NCI-H82 treated with DMSO at 0.1 percent for 48 hours (cell line): Measurements from ENCODE around the gene ZNF770.
A peak's percentile ranks its signal among the peaks of the same experiment; 100 is the strongest.
"Not testable (repeated sequence)": the region's sequence is repeated elsewhere in the genome, so short reads cannot be mapped to it uniquely, and the experiment has no call there.

Experiments used
- DNase-seq: peaks from one replicate; lab custom pipeline; 2025; ENCODE audit not compliant: unreplicated experiment; lab: John Stamatoyannopoulos, UW

The ZNF770 gene

DNA sequence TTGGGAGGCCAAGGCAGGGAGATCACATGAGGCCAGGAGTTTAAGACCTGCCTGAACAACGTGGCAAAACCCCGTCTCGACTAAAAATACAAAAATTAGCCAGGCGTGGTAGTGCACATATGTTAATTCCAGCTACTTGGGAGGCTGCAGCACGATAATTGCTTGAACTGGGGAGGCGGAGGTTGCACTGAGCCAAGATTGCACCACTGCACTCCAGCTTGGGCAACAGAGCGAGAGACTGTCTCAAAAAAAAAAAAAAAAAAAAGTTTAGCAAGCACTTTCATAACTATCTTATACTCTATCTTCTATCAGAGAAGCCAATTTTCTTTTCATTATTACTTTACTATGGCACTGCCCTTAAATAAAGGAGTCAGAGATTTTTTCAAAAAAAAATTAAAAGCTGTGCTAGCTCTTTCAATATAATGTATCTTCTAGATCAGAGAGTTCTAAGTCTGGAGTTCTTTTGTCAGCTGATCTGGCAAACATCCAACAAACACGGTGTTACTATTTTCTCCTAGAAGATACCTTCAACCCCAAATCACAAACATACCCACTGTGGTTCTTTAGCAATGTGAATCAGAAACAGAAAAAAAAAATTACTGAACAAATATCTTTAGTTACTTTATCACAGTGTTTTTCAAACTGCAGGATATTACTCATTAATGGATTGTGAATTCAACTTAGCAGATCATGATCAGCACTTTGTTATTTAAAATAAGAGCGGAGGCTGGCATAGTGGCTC lies 3.0 kb downstream of the ZNF770 start:
- no peak for DNase-seq

DNA sequence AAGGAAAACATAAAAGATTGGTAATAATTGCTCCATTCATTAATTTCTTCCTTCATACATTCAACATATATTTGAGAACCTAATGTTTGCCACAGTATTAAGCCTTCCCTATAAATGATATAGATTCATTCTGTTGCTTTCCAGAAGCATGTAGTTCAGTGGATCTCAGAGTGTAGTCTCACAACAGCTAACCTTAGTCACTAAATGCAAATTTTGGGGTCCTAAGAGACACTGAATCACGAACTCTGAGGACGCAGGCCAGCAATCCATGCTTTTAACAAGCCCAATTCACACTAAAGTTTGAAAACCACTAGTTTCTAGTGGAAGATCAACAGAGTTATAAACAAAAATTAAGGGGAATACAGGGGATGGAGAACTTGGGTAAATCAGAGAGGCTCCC lies 11.3 kb downstream of the ZNF770 start:
- no peak for DNase-seq

- DNase-seq: no peak
Measured at GRCh38 chr15:34976073-34976472, 12.0 kb downstream of the ZNF770 start.

- DNase-seq: no peak
Measured at GRCh38 chr15:34973512-34973911, 14.6 kb downstream of the ZNF770 start.

DNA sequence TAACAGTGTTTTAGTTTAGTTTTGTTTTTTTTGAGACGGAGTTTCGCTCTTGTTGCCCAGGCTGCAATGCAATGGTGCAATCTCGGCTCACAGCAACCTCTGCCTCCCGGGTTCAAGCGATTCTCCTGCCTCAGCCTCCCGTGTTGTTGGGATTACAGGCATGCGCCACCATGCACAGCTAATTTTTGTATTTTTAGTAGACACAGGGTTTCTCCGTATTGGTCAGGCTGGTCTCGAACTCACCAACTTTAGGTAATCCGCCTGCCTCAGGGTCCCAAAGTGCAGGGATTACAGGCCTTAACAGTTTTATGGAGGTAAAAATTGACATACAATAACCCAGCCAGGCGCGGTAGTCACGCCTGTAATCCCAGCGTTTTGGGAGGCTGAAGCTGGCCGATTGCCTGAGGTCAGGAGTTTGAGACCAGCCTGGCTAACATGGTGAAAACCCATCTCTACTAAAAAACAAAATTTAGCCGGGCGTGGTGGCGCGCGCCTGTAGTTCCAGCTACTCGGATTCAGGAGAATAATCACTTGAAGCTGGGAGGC lies 17.9 kb downstream of the ZNF770 start:
- DNase-seq: not testable (repeated sequence)

- peak; percentile 94 for DNase-seq
Measured at GRCh38 chr15:34969340-34970097, 18.6 kb downstream of the ZNF770 start, which contains the start of gene AQR. Gene AQR, minus strand, starts transcription at chr15:34969742. Its CDS starts 129 bp downstream, at chr15:34969613.

DNA sequence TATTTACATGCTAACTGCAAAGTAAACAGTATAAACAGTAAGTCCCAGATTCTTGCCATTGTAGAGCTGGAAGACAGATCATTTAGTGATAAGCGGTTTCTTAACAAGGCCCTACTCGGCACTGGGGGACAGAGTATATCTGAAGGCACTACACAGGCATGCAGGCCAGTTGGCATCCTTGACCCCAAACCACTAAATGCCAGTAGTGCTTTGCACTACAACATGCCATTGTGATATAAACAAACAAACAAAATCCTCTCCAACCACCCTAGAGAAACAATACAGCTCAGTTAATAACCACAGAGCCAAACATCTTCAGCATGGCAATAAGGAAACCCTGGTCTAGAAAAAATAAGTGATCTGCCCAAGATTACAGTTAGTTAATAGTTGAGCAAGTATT lies 23.8 kb downstream of the ZNF770 start:
- no peak for DNase-seq

- no peak for DNase-seq
Measured at GRCh38 chr15:34953851-34954250, 34.2 kb downstream of the ZNF770 start.

GRCh38 chr15:34952481-34952880 lies 35.6 kb downstream of the ZNF770 start:
- DNase-seq: no peak

DNA sequence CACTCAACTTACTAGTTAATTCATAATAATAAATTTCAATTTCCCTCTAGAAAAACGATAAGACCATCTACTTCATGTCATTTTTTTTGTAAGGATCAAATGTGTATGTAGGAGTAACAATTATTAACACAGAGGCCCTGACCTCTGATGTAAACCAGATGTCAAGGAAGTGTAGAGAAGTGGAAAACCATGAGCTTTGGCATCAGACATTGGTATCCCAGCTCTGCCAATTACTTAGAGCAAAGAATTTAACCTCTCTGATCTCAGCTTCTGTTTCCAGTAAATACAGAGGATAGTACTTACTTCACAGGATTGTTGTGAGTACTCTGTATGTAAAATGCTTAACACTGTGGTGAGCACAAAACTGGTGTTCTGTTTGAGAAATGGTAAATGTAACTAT lies 36.1 kb downstream of the ZNF770 start:
- DNase-seq: no peak

DNA sequence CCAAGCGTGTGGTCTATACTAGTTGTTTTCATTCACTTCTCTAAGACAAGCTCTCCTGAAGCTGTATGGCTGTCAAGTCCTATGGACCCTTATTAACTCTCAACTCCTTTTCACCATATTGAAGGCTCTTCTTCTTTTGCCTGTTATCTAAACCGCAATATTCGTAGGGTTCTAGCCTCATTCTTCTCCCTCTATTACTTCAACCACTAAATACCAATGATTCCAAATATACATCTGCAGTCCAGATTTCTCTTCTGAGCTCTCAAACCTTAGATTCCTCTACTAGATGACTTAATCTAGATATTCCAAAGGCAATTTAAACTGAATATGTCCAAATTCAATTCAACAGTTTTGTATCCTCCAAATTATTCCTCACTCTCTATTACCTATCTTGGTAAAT lies 43.2 kb downstream of the ZNF770 start:
- DNase-seq: no peak

GRCh38 chr15:34943711-34944110 lies 44.4 kb downstream of the ZNF770 start:
- no peak for DNase-seq

DNA sequence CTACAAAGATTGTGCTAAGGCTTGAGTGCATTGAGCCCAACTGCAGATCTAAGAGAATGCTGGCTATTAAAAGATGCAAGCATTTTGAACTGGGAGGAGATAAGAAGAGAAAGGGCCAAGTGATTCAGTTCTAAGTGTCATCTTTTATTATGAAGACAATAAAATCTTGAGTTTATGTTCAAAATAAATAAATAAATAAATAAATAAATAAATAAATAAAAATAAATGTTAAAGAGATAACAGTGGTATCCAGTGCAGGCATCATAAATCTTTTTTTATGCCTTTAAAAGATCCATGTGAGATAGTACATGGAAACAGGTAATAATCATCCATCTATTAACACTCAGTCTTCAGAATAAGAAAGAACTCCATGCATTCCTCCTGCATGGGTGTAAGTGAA lies 44.8 kb downstream of the ZNF770 start:
- DNase-seq: not testable (repeated sequence)

GRCh38 chr15:34942363-34942762 lies 45.7 kb downstream of the ZNF770 start:
- DNase-seq: no peak

DNA sequence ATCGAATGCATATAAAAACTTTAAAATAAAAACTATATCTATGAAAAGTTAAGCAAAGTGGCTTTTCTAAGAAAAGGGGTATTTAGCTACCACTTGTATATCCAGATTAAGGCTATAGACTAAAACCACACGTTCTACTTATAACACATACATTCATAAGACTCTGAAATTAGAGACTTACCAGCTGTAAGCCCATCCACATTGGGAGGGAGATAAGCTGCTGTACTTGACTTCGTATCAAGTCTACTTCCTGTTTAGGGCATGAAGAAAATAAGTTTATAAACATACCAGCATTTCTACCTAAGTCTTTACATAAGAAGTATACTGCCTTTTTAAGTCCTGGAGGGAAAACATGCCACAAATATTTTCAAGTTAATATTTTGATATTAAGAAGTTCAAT lies 46.3 kb downstream of the ZNF770 start:
- no peak for DNase-seq

GRCh38 chr15:34941185-34941698 lies 46.8 kb downstream of the ZNF770 start:
- no peak for DNase-seq

- DNase-seq: no peak
Measured at GRCh38 chr15:34933432-34933975, 54.6 kb downstream of the ZNF770 start.

GRCh38 chr15:34928349-34928748 lies 59.7 kb downstream of the ZNF770 start:
- not testable (repeated sequence) for DNase-seq
